ENCODE data around the gene ERCC8.

The ERCC8 gene

GRCh38 chr5:60842871-60843385 is 101.9 kb downstream of the ERCC8 start (continued):
- TF ChIP-seq, protein P1, sequence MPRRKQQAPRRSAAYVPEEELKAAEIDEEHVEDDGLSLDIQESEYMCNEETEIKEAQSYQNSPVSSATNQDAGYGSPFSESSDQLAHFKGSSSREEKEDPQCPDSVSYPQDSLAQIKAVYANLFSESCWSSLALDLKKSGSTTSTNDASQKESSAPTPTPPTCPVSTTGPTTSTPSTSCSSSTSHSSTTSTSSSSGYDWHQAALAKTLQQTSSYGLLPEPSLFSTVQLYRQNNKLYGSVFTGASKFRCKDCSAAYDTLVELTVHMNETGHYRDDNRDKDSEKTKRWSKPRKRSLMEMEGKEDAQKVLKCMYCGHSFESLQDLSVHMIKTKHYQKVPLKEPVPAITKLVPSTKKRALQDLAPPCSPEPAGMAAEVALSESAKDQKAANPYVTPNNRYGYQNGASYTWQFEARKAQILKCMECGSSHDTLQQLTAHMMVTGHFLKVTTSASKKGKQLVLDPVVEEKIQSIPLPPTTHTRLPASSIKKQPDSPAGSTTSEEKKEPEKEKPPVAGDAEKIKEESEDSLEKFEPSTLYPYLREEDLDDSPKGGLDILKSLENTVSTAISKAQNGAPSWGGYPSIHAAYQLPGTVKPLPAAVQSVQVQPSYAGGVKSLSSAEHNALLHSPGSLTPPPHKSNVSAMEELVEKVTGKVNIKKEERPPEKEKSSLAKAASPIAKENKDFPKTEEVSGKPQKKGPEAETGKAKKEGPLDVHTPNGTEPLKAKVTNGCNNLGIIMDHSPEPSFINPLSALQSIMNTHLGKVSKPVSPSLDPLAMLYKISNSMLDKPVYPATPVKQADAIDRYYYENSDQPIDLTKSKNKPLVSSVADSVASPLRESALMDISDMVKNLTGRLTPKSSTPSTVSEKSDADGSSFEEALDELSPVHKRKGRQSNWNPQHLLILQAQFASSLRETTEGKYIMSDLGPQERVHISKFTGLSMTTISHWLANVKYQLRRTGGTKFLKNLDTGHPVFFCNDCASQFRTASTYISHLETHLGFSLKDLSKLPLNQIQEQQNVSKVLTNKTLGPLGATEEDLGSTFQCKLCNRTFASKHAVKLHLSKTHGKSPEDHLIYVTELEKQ (tag by site-specific recombination; IDR thresholded peaks at IDR 0.05; ENCODE audit: borderline replicate concordance): no peak
- TF ChIP-seq ZNF707 (tag by site-specific recombination; IDR thresholded peaks at IDR 0.05) (no peak), ZNF174 (tag by site-specific recombination; IDR thresholded peaks at IDR 0.05) (no peak), ZNF660 (tag by site-specific recombination; IDR thresholded peaks at IDR 0.05) (no peak), OVOL3 (tag by site-specific recombination; IDR thresholded peaks at IDR 0.05) (no peak), ZNF280C (tag by site-specific recombination; IDR thresholded peaks at IDR 0.05) (no peak), ZNF792 (tag by site-specific recombination; IDR thresholded peaks at IDR 0.05) (no peak), ZNF555 (tag by site-specific recombination; conservative IDR thresholded peaks at IDR 0.05) (no peak), YY1 (tag by site-specific recombination; IDR thresholded peaks at IDR 0.05) (no peak), ZBTB7A (tag by site-specific recombination; IDR thresholded peaks at IDR 0.05; ENCODE audit: low read depth) (no peak), BCL11A (tag by site-specific recombination; IDR thresholded peaks at IDR 0.05; ENCODE audit: low read depth) (no peak), ZNF76 (tag by site-specific recombination; IDR thresholded peaks at IDR 0.05; ENCODE audit: borderline replicate concordance, low read depth) (peak; percentile 74; the same call in 1 of the 2 replicates), ZBTB20 (tag by site-specific recombination; IDR thresholded peaks at IDR 0.05) (peak; percentile 95)
- TF ChIP-seq, protein P2, sequence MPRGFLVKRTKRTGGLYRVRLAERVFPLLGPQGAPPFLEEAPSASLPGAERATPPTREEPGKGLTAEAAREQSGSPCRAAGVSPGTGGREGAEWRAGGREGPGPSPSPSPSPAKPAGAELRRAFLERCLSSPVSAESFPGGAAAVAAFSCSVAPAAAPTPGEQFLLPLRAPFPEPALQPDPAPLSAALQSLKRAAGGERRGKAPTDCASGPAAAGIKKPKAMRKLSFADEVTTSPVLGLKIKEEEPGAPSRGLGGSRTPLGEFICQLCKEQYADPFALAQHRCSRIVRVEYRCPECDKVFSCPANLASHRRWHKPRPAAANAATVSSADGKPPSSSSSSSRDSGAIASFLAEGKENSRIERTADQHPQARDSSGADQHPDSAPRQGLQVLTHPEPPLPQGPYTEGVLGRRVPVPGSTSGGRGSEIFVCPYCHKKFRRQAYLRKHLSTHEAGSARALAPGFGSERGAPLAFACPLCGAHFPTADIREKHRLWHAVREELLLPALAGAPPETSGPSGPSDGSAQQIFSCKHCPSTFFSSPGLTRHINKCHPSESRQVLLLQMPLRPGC (tag by site-specific recombination; IDR thresholded peaks at IDR 0.05): no peak

GRCh38 chr5:60841361-60841760 is 103.5 kb downstream of the ERCC8 start:
- H3K4me3 ChIP-seq (ENCODE audit: low read depth, low read length): no peak overlapping the region
- no peaks in the 10 kb centered on the region for H3K36me3 ChIP-seq (ENCODE audit: control insufficient read depth in 2 of 2, insufficient read depth in 1 of 2, low read length in 2 of 2)
- ChIA-PET CTCF (interaction anchor here (0.7 kb wide), 1 partner anchor 156 kb away, joined by 3 read pairs; no protein-coding TSS in a partner anchor), POLR2A (no interaction called here)
- TF ChIP-seq ZNF518A (tag by site-specific recombination; conservative IDR thresholded peaks at IDR 0.05; ENCODE audit: low read depth) (no peak), ZNF391 (tag by site-specific recombination; IDR thresholded peaks at IDR 0.05; ENCODE audit: borderline replicate concordance, low read depth) (no peak), ZNF214 (tag by site-specific recombination; IDR thresholded peaks at IDR 0.05; ENCODE audit: borderline replicate concordance) (no peak), PRDM6 (tag by site-specific recombination; IDR thresholded peaks at IDR 0.05) (peak; percentile 69; the same call in 1 of the 2 replicates)
- no peaks in the 10 kb centered on the region; the same call in 1 of the 2 replicates for H3K4me1 ChIP-seq (ENCODE audit: control insufficient read depth, insufficient read depth, low read length)
- no peaks in the 10 kb centered on the region for H3K9me3 ChIP-seq (ENCODE audit: control insufficient read depth, insufficient read depth, low read depth, low read length)
- H3K27ac ChIP-seq (ENCODE audit: extremely low read depth, low read depth, low read length): no peak overlapping the region
